ENCODE data around the gene HYDIN. TPM values are rescaled to one million over a fixed set of nuclear protein-coding genes. Genes with fewer than 3 reads are reported as not detected.

HYDIN gene
- total and polyA plus RNA-seq, 2 experiments from 2014 or later = 3.1 to 7.7 TPM

DNA sequence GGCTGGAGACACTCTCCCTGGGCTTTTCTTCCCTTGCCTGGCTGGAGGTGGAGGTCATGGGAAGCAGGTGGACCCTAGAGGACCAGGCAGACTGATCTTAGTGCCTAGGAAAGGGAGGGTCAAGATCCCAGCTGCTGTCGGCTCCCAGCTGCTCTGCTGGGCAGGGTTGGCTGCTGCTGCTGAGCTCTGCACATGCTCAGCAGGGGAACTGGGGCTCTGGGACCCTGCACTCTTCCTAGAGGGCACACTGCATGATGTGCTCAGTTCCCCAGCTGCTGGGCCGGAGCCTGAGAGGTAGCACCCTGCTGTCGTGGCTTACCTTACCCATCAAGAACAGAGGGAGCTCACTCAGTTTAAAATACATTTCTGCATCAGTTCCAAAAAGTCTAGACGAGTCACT, 463.9 kb downstream of the HYDIN start:
- H3K27ac ChIP-seq (ENCODE audit: low read depth) = no peak overlapping the region
- H3K79me2 ChIP-seq (replicated peaks; ENCODE audit: insufficient read depth) = no peaks in the 10 kb centered on the region
- TF ChIP-seq, protein P1, sequence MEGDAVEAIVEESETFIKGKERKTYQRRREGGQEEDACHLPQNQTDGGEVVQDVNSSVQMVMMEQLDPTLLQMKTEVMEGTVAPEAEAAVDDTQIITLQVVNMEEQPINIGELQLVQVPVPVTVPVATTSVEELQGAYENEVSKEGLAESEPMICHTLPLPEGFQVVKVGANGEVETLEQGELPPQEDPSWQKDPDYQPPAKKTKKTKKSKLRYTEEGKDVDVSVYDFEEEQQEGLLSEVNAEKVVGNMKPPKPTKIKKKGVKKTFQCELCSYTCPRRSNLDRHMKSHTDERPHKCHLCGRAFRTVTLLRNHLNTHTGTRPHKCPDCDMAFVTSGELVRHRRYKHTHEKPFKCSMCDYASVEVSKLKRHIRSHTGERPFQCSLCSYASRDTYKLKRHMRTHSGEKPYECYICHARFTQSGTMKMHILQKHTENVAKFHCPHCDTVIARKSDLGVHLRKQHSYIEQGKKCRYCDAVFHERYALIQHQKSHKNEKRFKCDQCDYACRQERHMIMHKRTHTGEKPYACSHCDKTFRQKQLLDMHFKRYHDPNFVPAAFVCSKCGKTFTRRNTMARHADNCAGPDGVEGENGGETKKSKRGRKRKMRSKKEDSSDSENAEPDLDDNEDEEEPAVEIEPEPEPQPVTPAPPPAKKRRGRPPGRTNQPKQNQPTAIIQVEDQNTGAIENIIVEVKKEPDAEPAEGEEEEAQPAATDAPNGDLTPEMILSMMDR (conservative IDR thresholded peaks at IDR 0.05; ENCODE audit: low read depth in 2 of 2) = no peak
- TF ChIP-seq, protein P2, sequence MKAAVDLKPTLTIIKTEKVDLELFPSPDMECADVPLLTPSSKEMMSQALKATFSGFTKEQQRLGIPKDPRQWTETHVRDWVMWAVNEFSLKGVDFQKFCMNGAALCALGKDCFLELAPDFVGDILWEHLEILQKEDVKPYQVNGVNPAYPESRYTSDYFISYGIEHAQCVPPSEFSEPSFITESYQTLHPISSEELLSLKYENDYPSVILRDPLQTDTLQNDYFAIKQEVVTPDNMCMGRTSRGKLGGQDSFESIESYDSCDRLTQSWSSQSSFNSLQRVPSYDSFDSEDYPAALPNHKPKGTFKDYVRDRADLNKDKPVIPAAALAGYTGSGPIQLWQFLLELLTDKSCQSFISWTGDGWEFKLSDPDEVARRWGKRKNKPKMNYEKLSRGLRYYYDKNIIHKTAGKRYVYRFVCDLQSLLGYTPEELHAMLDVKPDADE (IDR thresholded peaks at IDR 0.05) = no peak
- TF ChIP-seq CREB1 (CRISPR knock-in tag; IDR thresholded peaks at IDR 0.05; ENCODE audit: low read depth) = no peak
- no peak for TF ChIP-seq ZNF114 (CRISPR knock-in tag; IDR thresholded peaks at IDR 0.05)
- TF ChIP-seq, protein P3, sequence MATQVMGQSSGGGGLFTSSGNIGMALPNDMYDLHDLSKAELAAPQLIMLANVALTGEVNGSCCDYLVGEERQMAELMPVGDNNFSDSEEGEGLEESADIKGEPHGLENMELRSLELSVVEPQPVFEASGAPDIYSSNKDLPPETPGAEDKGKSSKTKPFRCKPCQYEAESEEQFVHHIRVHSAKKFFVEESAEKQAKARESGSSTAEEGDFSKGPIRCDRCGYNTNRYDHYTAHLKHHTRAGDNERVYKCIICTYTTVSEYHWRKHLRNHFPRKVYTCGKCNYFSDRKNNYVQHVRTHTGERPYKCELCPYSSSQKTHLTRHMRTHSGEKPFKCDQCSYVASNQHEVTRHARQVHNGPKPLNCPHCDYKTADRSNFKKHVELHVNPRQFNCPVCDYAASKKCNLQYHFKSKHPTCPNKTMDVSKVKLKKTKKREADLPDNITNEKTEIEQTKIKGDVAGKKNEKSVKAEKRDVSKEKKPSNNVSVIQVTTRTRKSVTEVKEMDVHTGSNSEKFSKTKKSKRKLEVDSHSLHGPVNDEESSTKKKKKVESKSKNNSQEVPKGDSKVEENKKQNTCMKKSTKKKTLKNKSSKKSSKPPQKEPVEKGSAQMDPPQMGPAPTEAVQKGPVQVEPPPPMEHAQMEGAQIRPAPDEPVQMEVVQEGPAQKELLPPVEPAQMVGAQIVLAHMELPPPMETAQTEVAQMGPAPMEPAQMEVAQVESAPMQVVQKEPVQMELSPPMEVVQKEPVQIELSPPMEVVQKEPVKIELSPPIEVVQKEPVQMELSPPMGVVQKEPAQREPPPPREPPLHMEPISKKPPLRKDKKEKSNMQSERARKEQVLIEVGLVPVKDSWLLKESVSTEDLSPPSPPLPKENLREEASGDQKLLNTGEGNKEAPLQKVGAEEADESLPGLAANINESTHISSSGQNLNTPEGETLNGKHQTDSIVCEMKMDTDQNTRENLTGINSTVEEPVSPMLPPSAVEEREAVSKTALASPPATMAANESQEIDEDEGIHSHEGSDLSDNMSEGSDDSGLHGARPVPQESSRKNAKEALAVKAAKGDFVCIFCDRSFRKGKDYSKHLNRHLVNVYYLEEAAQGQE (IDR thresholded peaks at IDR 0.05; ENCODE audit: unreplicated experiment) = no peak
- no peak for TF ChIP-seq NANOG (IDR thresholded peaks at IDR 0.05; ENCODE audit: borderline replicate concordance)
- no peak for TF ChIP-seq EZH2 (IDR thresholded peaks at IDR 0.05; ENCODE audit: low read depth, unreplicated experiment)
- TF ChIP-seq, protein P4, sequence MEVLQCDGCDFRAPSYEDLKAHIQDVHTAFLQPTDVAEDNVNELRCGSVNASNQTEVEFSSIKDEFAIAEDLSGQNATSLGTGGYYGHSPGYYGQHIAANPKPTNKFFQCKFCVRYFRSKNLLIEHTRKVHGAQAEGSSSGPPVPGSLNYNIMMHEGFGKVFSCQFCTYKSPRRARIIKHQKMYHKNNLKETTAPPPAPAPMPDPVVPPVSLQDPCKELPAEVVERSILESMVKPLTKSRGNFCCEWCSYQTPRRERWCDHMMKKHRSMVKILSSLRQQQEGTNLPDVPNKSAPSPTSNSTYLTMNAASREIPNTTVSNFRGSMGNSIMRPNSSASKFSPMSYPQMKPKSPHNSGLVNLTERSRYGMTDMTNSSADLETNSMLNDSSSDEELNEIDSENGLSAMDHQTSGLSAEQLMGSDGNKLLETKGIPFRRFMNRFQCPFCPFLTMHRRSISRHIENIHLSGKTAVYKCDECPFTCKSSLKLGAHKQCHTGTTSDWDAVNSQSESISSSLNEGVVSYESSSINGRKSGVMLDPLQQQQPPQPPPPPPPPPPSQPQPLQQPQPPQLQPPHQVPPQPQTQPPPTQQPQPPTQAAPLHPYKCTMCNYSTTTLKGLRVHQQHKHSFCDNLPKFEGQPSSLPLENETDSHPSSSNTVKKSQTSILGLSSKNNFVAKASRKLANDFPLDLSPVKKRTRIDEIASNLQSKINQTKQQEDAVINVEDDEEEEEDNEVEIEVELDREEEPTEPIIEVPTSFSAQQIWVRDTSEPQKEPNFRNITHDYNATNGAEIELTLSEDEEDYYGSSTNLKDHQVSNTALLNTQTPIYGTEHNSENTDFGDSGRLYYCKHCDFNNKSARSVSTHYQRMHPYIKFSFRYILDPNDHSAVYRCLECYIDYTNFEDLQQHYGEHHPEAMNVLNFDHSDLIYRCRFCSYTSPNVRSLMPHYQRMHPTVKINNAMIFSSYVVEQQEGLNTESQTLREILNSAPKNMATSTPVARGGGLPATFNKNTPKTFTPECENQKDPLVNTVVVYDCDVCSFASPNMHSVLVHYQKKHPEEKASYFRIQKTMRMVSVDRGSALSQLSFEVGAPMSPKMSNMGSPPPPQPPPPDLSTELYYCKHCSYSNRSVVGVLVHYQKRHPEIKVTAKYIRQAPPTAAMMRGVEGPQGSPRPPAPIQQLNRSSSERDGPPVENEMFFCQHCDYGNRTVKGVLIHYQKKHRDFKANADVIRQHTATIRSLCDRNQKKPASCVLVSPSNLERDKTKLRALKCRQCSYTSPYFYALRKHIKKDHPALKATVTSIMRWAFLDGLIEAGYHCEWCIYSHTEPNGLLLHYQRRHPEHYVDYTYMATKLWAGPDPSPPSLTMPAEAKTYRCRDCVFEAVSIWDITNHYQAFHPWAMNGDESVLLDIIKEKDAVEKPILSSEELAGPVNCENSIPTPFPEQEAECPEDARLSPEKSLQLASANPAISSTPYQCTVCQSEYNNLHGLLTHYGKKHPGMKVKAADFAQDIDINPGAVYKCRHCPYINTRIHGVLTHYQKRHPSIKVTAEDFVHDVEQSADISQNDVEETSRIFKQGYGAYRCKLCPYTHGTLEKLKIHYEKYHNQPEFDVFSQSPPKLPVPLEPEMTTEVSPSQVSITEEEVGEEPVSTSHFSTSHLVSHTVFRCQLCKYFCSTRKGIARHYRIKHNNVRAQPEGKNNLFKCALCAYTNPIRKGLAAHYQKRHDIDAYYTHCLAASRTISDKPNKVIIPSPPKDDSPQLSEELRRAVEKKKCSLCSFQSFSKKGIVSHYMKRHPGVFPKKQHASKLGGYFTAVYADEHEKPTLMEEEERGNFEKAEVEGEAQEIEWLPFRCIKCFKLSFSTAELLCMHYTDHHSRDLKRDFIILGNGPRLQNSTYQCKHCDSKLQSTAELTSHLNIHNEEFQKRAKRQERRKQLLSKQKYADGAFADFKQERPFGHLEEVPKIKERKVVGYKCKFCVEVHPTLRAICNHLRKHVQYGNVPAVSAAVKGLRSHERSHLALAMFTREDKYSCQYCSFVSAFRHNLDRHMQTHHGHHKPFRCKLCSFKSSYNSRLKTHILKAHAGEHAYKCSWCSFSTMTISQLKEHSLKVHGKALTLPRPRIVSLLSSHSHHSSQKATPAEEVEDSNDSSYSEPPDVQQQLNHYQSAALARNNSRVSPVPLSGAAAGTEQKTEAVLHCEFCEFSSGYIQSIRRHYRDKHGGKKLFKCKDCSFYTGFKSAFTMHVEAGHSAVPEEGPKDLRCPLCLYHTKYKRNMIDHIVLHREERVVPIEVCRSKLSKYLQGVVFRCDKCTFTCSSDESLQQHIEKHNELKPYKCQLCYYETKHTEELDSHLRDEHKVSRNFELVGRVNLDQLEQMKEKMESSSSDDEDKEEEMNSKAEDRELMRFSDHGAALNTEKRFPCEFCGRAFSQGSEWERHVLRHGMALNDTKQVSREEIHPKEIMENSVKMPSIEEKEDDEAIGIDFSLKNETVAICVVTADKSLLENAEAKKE (CRISPR knock-in tag; IDR thresholded peaks at IDR 0.05) = no peak
- TF ChIP-seq EZH2phosphoT487 (IDR thresholded peaks at IDR 0.05; ENCODE audit: unreplicated experiment) = no peak
- TF ChIP-seq JUNB (IDR thresholded peaks at IDR 0.05; ENCODE audit: unreplicated experiment) = no peak
- TF ChIP-seq ZNF331 (CRISPR knock-in tag; IDR thresholded peaks at IDR 0.05; ENCODE audit: low read depth) = no peak
- TF ChIP-seq POLR2AphosphoS5 (IDR thresholded peaks at IDR 0.05; ENCODE audit: low read depth) = no peak
- no peak for TF ChIP-seq STAT1 (IDR thresholded peaks at IDR 0.05; ENCODE audit: unreplicated experiment)
- H3K9me2 ChIP-seq (ENCODE audit: insufficient read depth) = no peaks in the 10 kb centered on the region
- H2AFZ ChIP-seq = no peak overlapping the region
- peaks cover 5% of the 10 kb centered on the region for H4K20me1 ChIP-seq (replicated peaks; ENCODE audit: insufficient read depth)
- H3K4me3 Mint-ChIP-seq = no peak overlapping the region
- H3K4me3 ChIP-seq = no peak overlapping the region
- H3K36me3 Mint-ChIP-seq (ENCODE audit: low read depth) = peaks cover 13% of the 10 kb centered on the region
- H3K27ac Mint-ChIP-seq = no peak overlapping the region
- H3K9me3 Mint-ChIP-seq = no peaks in the 10 kb centered on the region
- H3K27me3 Mint-ChIP-seq (ENCODE audit: insufficient read depth, low read depth, poor library complexity) = peaks cover 14% of the 10 kb centered on the region
- ATAC-seq = no peak
- no peaks in the 10 kb centered on the region; the same call in 1 of the 2 replicates for H3K36me3 ChIP-seq (ENCODE audit: insufficient read depth)
- H3K4me1 Mint-ChIP-seq = no peaks in the 10 kb centered on the region
- no peaks in the 10 kb centered on the region for H3K27me3 ChIP-seq (ENCODE audit: insufficient read depth)
- peaks cover 4% of the 10 kb centered on the region; the same call in 1 of the 2 replicates for H3F3A ChIP-seq (replicated peaks; ENCODE audit: low read depth)
- DNase-seq (ENCODE audit: low spot score) = no peak
- H3K4me2 ChIP-seq = no peak overlapping the region
- H3K4me1 ChIP-seq (ENCODE audit: insufficient read depth) = no peaks in the 10 kb centered on the region; the same call in 1 of the 2 replicates

All from GM23338 (cell line).